A673 (cell line): ENCODE results near the gene DCC. TPM values are rescaled to one million over a fixed set of nuclear protein-coding genes. Genes with fewer than 3 reads are reported as not detected.

Experiments used
- BruUV-seq: library from RNA; stranded (reverse); fragments of 400-500 nt; replicated peaks from 2 replicates; lab custom pipeline; 2021; lab: Mats Ljungman, UMichigan
- CTCF ChIA-PET: fragments of 300-600 bp; sonication (Branson Sonifier 250); formaldehyde crosslinking; loops from one replicate; lab custom pipeline; 2022; ENCODE audit warnings: antibody characterized with exemption; lab: Charles Lee
- POLR2A ChIA-PET: fragments of 300-600 bp; sonication (Branson Sonifier 250); formaldehyde crosslinking; loops from one replicate; lab custom pipeline; 2022; ENCODE audit warnings: antibody characterized with exemption; ENCODE audit not compliant: low non-redundant PET; lab: Charles Lee
- DNase-seq: peaks from one replicate; pipeline ENCODE4 v3.0.0-alpha.2; 2015; ENCODE audit warnings: low spot score
- H3K27ac ChIP-seq: fragments of 200-600 bp; sonication (generic); 2 replicates; pipeline ENCODE4 v1.5.1; 2016; ENCODE audit warnings: mixed run types, low read depth, mild to moderate bottlenecking, mixed read lengths, antibody characterized with exemption, low read length; ENCODE audit not compliant: poor library complexity, severe bottlenecking
- H3K27me3 ChIP-seq: fragments of 200-600 bp; sonication (generic); replicated peaks from 2 replicates; pipeline ENCODE4 v1.6.1; 2017; ENCODE audit warnings: mixed run types, low read depth, mild to moderate bottlenecking, mixed read lengths, antibody characterized with exemption, low read length; ENCODE audit not compliant: insufficient read depth, poor library complexity
- H3K36me3 ChIP-seq: fragments of 200-600 bp; sonication (generic); 2 replicates; pipeline ENCODE4 v1.6.1; 2016; ENCODE audit warnings: mixed run types, mild to moderate bottlenecking, mixed read lengths, antibody characterized with exemption, low read length; ENCODE audit not compliant: insufficient read depth, poor library complexity, severe bottlenecking
- H3K4me1 ChIP-seq: fragments of 200-600 bp; sonication (generic); 2 replicates; pipeline ENCODE4 v1.6.1; 2017; ENCODE audit warnings: mixed run types, mild to moderate bottlenecking, mixed read lengths, antibody characterized with exemption, low read length; ENCODE audit not compliant: insufficient read depth, poor library complexity, severe bottlenecking
- H3K4me3 ChIP-seq: fragments of 200-600 bp; sonication (generic); 2 replicates; pipeline ENCODE4 v1.5.1; 2016; ENCODE audit warnings: low read depth, mixed run types, mild to moderate bottlenecking, mixed read lengths, low read length; ENCODE audit not compliant: poor library complexity, severe bottlenecking
- H3K9me3 ChIP-seq: fragments of 200-600 bp; sonication (generic); 2 replicates; pipeline ENCODE4 v1.6.1; 2016; ENCODE audit warnings: mixed run types, low read depth, mild to moderate bottlenecking, mixed read lengths, antibody characterized with exemption, low read length; ENCODE audit not compliant: poor library complexity, severe bottlenecking
- CTCF ChIP-seq: fragments of 300-800, 200-600 bp; sonication (generic); conservative IDR thresholded peaks from 2 replicates; pipeline ENCODE4 v1.5.1; 2017; ENCODE audit warnings: low read depth, mild to moderate bottlenecking, antibody characterized with exemption, low read length, moderate library complexity, mixed read lengths
- EZH2 ChIP-seq: fragments of 200-600 bp; sonication (generic); IDR thresholded peaks from 2 replicates; pipeline ENCODE4 v1.6.1; 2017; ENCODE audit warnings: borderline replicate concordance, low read depth, mild to moderate bottlenecking, mixed read lengths, antibody characterized with exemption, low read length; ENCODE audit not compliant: poor library complexity, severe bottlenecking
- intact Hi-C: fragments of 100-400 bp; cut with micrococcal nuclease; formaldehyde crosslinking; loops from one replicate; pipeline ENCODE4 v1.10.0; 2022; ENCODE audit not compliant: unreplicated experiment
- total RNA-seq: library from RNA; stranded (reverse); gene quantifications from 2 replicates; pipeline ENCODE4 v1.2.3, GENCODE V29; 2021

DCC gene
- total RNA-seq, 1 experiment from 2014 or later = 93.0 TPM

GRCh38 chr18:52499016-52499415 lies 159.0 kb downstream of the DCC start:
- DNase-seq = no peak
- H3K27me3 ChIP-seq = no peaks in the 10 kb centered on the region
- BruUV-seq = no TSS peak
- intact Hi-C loops = loop anchor here (1.0 to 5.0 kb wide), 2 partner anchors 160 to 178 kb away; no protein-coding TSS in a partner anchor
- no peak overlapping the region for H3K4me3 ChIP-seq
- H3K9me3 ChIP-seq = peaks cover 3% of the 10 kb centered on the region
- peaks cover 57% of the 10 kb centered on the region for H3K4me1 ChIP-seq
- peak overlapping the region; percentile 54 for H3K27ac ChIP-seq
- no peak for TF ChIP-seq EZH2
- no peak for TF ChIP-seq CTCF
- H3K36me3 ChIP-seq = peaks cover 2% of the 10 kb centered on the region
- ChIA-PET POLR2A (no interaction called here), CTCF (interaction anchor here (1.0 kb wide), 1 partner anchor 47 kb away, joined by 3 read pairs; no protein-coding TSS in a partner anchor)

- H3K27ac ChIP-seq = peak overlapping the region; percentile 54
- no peaks in the 10 kb centered on the region for H3K9me3 ChIP-seq
- TF ChIP-seq EZH2 = no peak
- no peak for TF ChIP-seq CTCF
- ChIA-PET CTCF (interaction anchor here (0.6 to 1.0 kb wide), 2 partner anchors 48 to 76 kb away, joined by 3 to 4 read pairs; no protein-coding TSS in a partner anchor), POLR2A (interaction anchor here (0.7 kb wide), 1 partner anchor 12 kb away, joined by 6 read pairs; no protein-coding TSS in a partner anchor)
- no peaks in the 10 kb centered on the region for H3K36me3 ChIP-seq
- no TSS peak for BruUV-seq
- intact Hi-C loops = loop anchor here (1.0 to 5.0 kb wide), 2 partner anchors 160 to 178 kb away; no protein-coding TSS in a partner anchor
- H3K27me3 ChIP-seq = no peaks in the 10 kb centered on the region
- H3K4me1 ChIP-seq = peaks cover 59% of the 10 kb centered on the region
- DNase-seq = peak; percentile 94
- no peak overlapping the region for H3K4me3 ChIP-seq
These were observed 159.6 kb downstream of the DCC start for GRCh38 chr18:52499644-52500043.

- TF ChIP-seq CTCF (no peak), EZH2 (no peak)
- CTCF ChIA-PET = no interaction called here
- no TSS peak for BruUV-seq
These were observed 164.6 kb downstream of the DCC start for GRCh38 chr18:52504589-52504988.

More at GRCh38 chr18:52504589-52504988, 164.6 kb downstream of the DCC start:
- H3K27me3 ChIP-seq = no peaks in the 10 kb centered on the region
- peaks cover 83% of the 10 kb centered on the region for H3K4me1 ChIP-seq
- H3K36me3 ChIP-seq = no peaks in the 10 kb centered on the region
- H3K9me3 ChIP-seq = no peaks in the 10 kb centered on the region
- POLR2A ChIA-PET = no interaction called here
- no peak for DNase-seq
- intact Hi-C loops = no loop called here
- no peak overlapping the region for H3K4me3 ChIP-seq
- no peak overlapping the region for H3K27ac ChIP-seq
